Endodermal cell (in vitro differentiated cells): ENCODE data around the gene CIAO1. TPM values are rescaled to one million over a fixed set of nuclear protein-coding genes. Genes with fewer than 3 reads are reported as not detected.

ENCODE experiments used
- DNase-seq: peaks from one replicate; pipeline ENCODE4 v3.0.0-alpha.2; 2017
- H3K27ac ChIP-seq: 2 replicates; pipeline ENCODE4 v1.5.1; 2013; ENCODE audit warnings: mild to moderate bottlenecking, low read depth, low read length, moderate library complexity
- H3K27me3 ChIP-seq: 2 replicates; pipeline ENCODE4 v1.6.1; 2013; ENCODE audit warnings: mild to moderate bottlenecking, low read length, moderate library complexity; ENCODE audit not compliant: insufficient read depth, control insufficient read depth, poor library complexity, severe bottlenecking
- H3K36me3 ChIP-seq: 2 replicates; pipeline ENCODE4 v1.7.0; 2013; ENCODE audit warnings: mild to moderate bottlenecking, low read length, moderate library complexity; ENCODE audit not compliant: control insufficient read depth, insufficient read depth
- H3K4me1 ChIP-seq: one replicate; pipeline ENCODE4 v1.7.0; 2013; ENCODE audit warnings: low read length; ENCODE audit not compliant: control insufficient read depth, insufficient read depth
- H3K4me3 ChIP-seq: 2 replicates; pipeline ENCODE4 v1.5.1; 2013; ENCODE audit warnings: mild to moderate bottlenecking, low read length, moderate library complexity
- H3K9ac ChIP-seq: 2 replicates; pipeline ENCODE4 v1.6.1; 2013; ENCODE audit warnings: mild to moderate bottlenecking, low read length, moderate library complexity; ENCODE audit not compliant: poor library complexity, severe bottlenecking; ENCODE audit errors: extremely low read depth
- H3K9me3 ChIP-seq: 2 replicates; pipeline ENCODE4 v1.6.1; 2013; ENCODE audit warnings: mild to moderate bottlenecking, low read length, moderate library complexity; ENCODE audit not compliant: control insufficient read depth
- H3K27ac Mint-ChIP-seq: 2 replicates; pipeline ENCODE4 v1.8.0; 2020; ENCODE audit warnings: mixed read lengths
- H3K27me3 Mint-ChIP-seq: 2 replicates; pipeline ENCODE4 v1.8.0; 2021; ENCODE audit warnings: mild to moderate bottlenecking, mixed read lengths; ENCODE audit not compliant: insufficient read depth
- H3K36me3 Mint-ChIP-seq: 2 replicates; pipeline ENCODE4 v1.8.0; 2020; ENCODE audit warnings: low read depth, mixed read lengths
- H3K4me1 Mint-ChIP-seq: 2 replicates; pipeline ENCODE4 v1.8.0; 2020; ENCODE audit warnings: mixed read lengths
- H3K4me3 Mint-ChIP-seq: 2 replicates; pipeline ENCODE4 v1.8.0; 2020; ENCODE audit warnings: mild to moderate bottlenecking, moderate library complexity, mixed read lengths
- H3K9me3 Mint-ChIP-seq: 2 replicates; pipeline ENCODE4 v1.8.0; 2020; ENCODE audit warnings: mild to moderate bottlenecking, mixed read lengths
- WGBS, 2 experiments: methylation state at CpG; one replicate each; pipeline versions ENCODE4 v1.1.5 to v1.1.7; 2013; ENCODE audit warnings: missing lambda C conversion rate in 2 of 2, mixed read lengths in 1 of 2; ENCODE audit not compliant: insufficient coverage in 1 of 2, insufficient read length in 1 of 2; 5-methylcytosine and 5-hydroxymethylcytosine counted together
- total RNA-seq, 2 donors: library from RNA; stranded (reverse); fragmentation: NEBNext Ultra II Directional in 1 of 2; extraction: Animal tissue kit (Norgen Biotek cat#: 25700) in 1 of 2; gene quantifications; 2 replicates in 1 of 2; 3 replicates in 1 of 2; pipeline ENCODE4 v1.2.1, GENCODE V29; 2021
- TF ChIP-seq, protein P1 (sequence below): fragments of 200-600 bp; sonication (generic); conservative IDR thresholded peaks from 2 replicates; pipeline ENCODE4 v1.5.0; 2021; ENCODE audit warnings: antibody characterized with exemption, mild to moderate bottlenecking

Gene CIAO1
- total RNA-seq, 2 donors from 2014 or later = 65.4 to 66.2 TPM

DNA sequence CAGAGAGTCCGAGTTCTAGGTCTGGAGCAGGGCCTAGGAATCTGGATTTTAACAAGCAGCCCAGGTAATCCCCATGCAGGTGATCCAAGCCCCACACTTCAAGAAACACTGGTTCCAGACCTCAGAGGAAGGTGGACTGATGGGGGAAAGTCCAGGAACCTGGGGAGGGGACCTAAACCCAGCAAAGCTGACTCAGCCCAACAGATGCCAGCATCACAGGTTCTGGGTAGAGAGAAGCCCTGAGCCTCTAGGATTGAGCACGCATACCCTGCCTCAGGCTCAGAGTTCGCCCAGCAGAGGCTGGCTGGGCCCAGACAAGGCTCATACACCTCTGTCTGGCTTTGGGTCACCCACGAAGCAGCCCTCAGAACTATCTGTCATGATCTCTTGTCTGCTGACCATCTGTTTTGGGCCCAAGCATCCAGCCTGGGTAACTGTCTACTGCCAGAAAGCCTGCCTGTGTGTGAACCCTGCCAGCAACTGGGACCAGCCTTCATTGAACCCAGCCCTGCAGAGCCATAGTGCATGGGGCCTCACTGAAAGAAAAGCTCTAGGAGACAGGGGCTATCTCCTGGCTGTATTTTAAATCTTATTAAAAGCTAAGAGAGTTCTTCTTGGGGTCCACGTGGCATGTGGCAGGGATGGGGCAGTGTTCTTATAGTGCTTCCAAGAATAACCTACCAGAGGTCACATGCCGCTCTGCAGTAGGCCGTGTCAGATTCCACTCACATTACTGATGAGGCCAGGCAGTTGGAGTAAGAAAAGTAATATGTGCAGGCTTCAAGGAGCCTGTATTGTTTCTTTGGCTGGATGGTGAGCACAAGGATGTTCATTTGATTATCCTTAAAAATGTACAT, 7.6 kb upstream of the CIAO1 start:
- H3K36me3 ChIP-seq = peaks cover 41% of the 10 kb centered on the region
- no peak overlapping the region for H3K9ac ChIP-seq
- no peaks in the 10 kb centered on the region for H3K9me3 ChIP-seq
- WGBS, 2 experiments = 94 to 95% methylated on average over 7 of the region's 7 CpGs
- no peak overlapping the region for H3K27ac ChIP-seq
- no peak overlapping the region for H3K27ac Mint-ChIP-seq
- H3K27me3 Mint-ChIP-seq = no peaks in the 10 kb centered on the region
- peaks cover 31% of the 10 kb centered on the region for H3K36me3 Mint-ChIP-seq
- DNase-seq = no peak
- H3K4me3 ChIP-seq = no peak overlapping the region
- TF ChIP-seq, protein P1, sequence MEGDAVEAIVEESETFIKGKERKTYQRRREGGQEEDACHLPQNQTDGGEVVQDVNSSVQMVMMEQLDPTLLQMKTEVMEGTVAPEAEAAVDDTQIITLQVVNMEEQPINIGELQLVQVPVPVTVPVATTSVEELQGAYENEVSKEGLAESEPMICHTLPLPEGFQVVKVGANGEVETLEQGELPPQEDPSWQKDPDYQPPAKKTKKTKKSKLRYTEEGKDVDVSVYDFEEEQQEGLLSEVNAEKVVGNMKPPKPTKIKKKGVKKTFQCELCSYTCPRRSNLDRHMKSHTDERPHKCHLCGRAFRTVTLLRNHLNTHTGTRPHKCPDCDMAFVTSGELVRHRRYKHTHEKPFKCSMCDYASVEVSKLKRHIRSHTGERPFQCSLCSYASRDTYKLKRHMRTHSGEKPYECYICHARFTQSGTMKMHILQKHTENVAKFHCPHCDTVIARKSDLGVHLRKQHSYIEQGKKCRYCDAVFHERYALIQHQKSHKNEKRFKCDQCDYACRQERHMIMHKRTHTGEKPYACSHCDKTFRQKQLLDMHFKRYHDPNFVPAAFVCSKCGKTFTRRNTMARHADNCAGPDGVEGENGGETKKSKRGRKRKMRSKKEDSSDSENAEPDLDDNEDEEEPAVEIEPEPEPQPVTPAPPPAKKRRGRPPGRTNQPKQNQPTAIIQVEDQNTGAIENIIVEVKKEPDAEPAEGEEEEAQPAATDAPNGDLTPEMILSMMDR = no peak
- H3K4me3 Mint-ChIP-seq = no peak overlapping the region
- H3K4me1 ChIP-seq = no peaks in the 10 kb centered on the region
- H3K9me3 Mint-ChIP-seq = no peaks in the 10 kb centered on the region
- H3K27me3 ChIP-seq = no peaks in the 10 kb centered on the region
- H3K4me1 Mint-ChIP-seq = peaks cover 7% of the 10 kb centered on the region

DNA sequence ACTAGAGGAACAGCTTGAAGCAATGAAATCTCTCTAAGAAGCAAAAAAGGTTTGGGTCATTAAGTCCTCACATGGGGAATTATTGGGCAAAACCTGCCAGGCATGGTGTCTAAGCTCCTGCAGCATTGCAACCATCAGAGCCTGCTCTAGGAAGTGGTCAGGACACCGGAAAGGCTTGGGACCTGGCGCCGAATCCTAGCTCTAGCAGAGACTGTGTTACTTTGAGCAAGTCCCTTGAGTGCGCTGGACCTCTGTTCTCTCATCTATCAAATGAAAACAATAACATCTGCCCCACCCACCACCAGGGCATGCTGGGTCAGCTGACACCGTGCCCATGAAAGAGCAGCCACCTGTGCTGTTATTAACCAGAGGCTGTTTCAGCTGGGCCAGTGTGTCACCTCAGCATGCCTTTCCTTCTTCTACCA, 6.5 kb upstream of the CIAO1 start:
- H3K27ac Mint-ChIP-seq = no peak overlapping the region
- no peak overlapping the region for H3K27ac ChIP-seq
- H3K4me3 ChIP-seq = no peak overlapping the region
- TF ChIP-seq, protein P1 = no peak
- no peak overlapping the region for H3K4me3 Mint-ChIP-seq
- peaks cover 22% of the 10 kb centered on the region for H3K36me3 Mint-ChIP-seq
- 95 to 96% methylated on average over 5 of the region's 5 CpGs for WGBS, 2 experiments
- H3K4me1 Mint-ChIP-seq = peaks cover 10% of the 10 kb centered on the region
- no peak overlapping the region for H3K9ac ChIP-seq
- no peaks in the 10 kb centered on the region for H3K27me3 ChIP-seq
- peaks cover 5% of the 10 kb centered on the region for H3K4me1 ChIP-seq
- DNase-seq = no peak
- no peaks in the 10 kb centered on the region for H3K9me3 Mint-ChIP-seq
- no peaks in the 10 kb centered on the region for H3K9me3 ChIP-seq
- H3K27me3 Mint-ChIP-seq = no peaks in the 10 kb centered on the region
- peaks cover 41% of the 10 kb centered on the region for H3K36me3 ChIP-seq

DNA sequence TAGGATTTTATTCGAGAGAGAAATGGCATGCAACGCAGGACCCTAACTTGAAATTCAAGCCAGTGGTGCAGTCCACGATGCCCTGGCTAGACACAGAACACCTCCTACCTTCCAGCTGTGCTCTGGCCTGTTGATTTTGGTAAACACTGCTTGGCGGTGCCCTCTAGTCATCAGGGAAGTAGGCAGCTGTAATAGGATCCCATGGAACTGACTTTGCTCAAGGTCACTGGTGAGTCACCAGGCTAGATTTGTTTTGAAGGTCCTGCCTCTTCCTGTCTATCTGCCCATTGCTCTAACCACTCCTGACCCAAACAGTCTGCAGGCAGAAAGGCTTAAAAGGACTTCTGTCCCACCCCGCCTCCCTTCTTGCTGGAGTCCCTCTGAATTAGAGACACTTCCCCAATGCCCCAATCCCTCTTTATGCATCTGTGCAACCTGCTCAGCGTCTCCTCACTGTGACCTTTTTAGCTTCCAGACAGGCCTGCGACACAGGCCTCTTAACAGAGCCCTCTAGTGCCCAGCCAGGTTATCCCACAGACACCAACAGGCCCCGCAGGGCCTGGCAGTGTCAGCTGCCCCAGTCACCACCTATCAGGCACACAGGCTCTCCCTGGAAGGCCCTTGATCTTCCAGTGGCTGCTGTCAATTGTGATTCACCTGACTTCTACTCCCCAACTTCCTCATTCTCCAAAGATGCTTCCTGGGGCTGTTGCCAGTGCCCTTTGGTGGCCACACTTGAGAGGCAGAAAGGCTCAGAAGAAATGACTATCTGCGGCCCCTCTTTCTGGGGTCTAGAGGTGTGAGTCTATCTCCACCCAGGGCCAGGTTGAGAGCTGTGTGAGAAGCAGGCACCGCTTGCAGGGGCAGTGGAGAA, 5.4 kb upstream of the CIAO1 start:
- Histone ChIP-seq H3K36me3 (peaks cover 30% of the 10 kb centered on the region), H3K9me3 (no peaks in the 10 kb centered on the region), H3K4me1 (peaks cover 5% of the 10 kb centered on the region), H3K27ac (no peak overlapping the region), H3K27me3 (no peaks in the 10 kb centered on the region), H3K4me3 (no peak overlapping the region), H3K9ac (no peak overlapping the region)
- peaks cover 17% of the 10 kb centered on the region for H3K36me3 Mint-ChIP-seq
- H3K4me1 Mint-ChIP-seq = peaks cover 13% of the 10 kb centered on the region
- no peaks in the 10 kb centered on the region for H3K27me3 Mint-ChIP-seq
- H3K4me3 Mint-ChIP-seq = no peak overlapping the region
- no peaks in the 10 kb centered on the region for H3K9me3 Mint-ChIP-seq
- TF ChIP-seq, protein P1 = peak; percentile 73
- H3K27ac Mint-ChIP-seq = peak overlapping the region; percentile 78
- 71 to 78% methylated on average over 6 to 10 of the region's 10 CpGs for WGBS, 2 experiments
- peak; percentile 91 for DNase-seq
